Mesendoderm (in vitro differentiated cells): ENCODE data around the gene UIMC1.

Source experiments
- DNase-seq: peaks from one replicate; pipeline ENCODE4 v3.0.0; 2013
- H2AK5ac ChIP-seq: 2 replicates; pipeline ENCODE4 v1.6.1; 2013; ENCODE audit warnings: low read length, inconsistent platforms
- H2BK120ac ChIP-seq: 2 replicates; pipeline ENCODE4 v1.6.1; 2013; ENCODE audit warnings: low read depth, mild to moderate bottlenecking, low read length, moderate library complexity, mixed read lengths
- H2BK15ac ChIP-seq: replicated peaks from 2 replicates; pipeline ENCODE4 v1.6.1; 2013; ENCODE audit warnings: low read depth, mild to moderate bottlenecking, moderate library complexity
- H2BK5ac ChIP-seq: 2 replicates; pipeline ENCODE4 v1.6.1; 2013; ENCODE audit warnings: low read length, inconsistent platforms
- H3K18ac ChIP-seq: 2 replicates; pipeline ENCODE4 v1.6.1; 2013; ENCODE audit warnings: mild to moderate bottlenecking, low read length, mixed read lengths
- H3K23ac ChIP-seq: one replicate; pipeline ENCODE4 v1.6.1; 2013; ENCODE audit warnings: low read length
- H3K27ac ChIP-seq: 2 replicates; pipeline ENCODE4 v1.5.1; 2013; ENCODE audit warnings: low read depth, mild to moderate bottlenecking, inconsistent platforms, low read length, moderate library complexity
- H3K27me3 ChIP-seq: 2 replicates; pipeline ENCODE4 v1.6.1; 2013; ENCODE audit warnings: low read length, control low read depth, mild to moderate bottlenecking, inconsistent platforms; ENCODE audit not compliant: insufficient read depth, poor library complexity
- H3K36me3 ChIP-seq: 2 replicates; pipeline ENCODE4 v1.6.1; 2013; ENCODE audit warnings: low read length, inconsistent platforms; ENCODE audit not compliant: control insufficient read depth, insufficient read depth
- H3K4ac ChIP-seq: one replicate; pipeline ENCODE4 v1.6.1; 2013; ENCODE audit warnings: low read depth, mild to moderate bottlenecking, low read length, moderate library complexity
- H3K4me1 ChIP-seq: 2 replicates; pipeline ENCODE4 v1.6.1; 2013; ENCODE audit warnings: low read depth, low read length, inconsistent platforms; ENCODE audit not compliant: control insufficient read depth
- H3K4me2 ChIP-seq: 2 replicates; pipeline ENCODE4 v1.6.1; 2013; ENCODE audit warnings: low read length
- H3K4me3 ChIP-seq: 2 replicates; pipeline ENCODE4 v1.5.1; 2013; ENCODE audit warnings: mild to moderate bottlenecking, low read length
- H3K56ac ChIP-seq: one replicate; pipeline ENCODE4 v1.6.1; 2013; ENCODE audit warnings: low read length
- H3K79me1 ChIP-seq: 2 replicates; pipeline ENCODE4 v1.6.1; 2013; ENCODE audit warnings: low read length, inconsistent platforms
- H3K79me2 ChIP-seq: 2 replicates; pipeline ENCODE4 v1.6.1; 2013; ENCODE audit warnings: mild to moderate bottlenecking, low read length; ENCODE audit not compliant: control insufficient read depth, insufficient read depth
- H3K9ac ChIP-seq: 2 replicates; pipeline ENCODE4 v1.6.1; 2013; ENCODE audit warnings: low read length, inconsistent platforms
- H4K5ac ChIP-seq: one replicate; pipeline ENCODE4 v1.6.1; 2013; ENCODE audit warnings: low read length
- H4K8ac ChIP-seq: one replicate; pipeline ENCODE4 v1.6.1; 2013; ENCODE audit warnings: low read depth, mild to moderate bottlenecking, control low read depth, low read length, moderate library complexity
- WGBS: extraction: QIAGEN DNeasy Blood & Tissue Kit; methylation state at CpG from one replicate; pipeline ENCODE4 v1.1.7; 2013; ENCODE audit warnings: low lambda C conversion rate, missing lambda C conversion rate; ENCODE audit not compliant: insufficient coverage; ENCODE audit errors: extremely low coverage; 5-methylcytosine and 5-hydroxymethylcytosine counted together

Gene UIMC1

DNA sequence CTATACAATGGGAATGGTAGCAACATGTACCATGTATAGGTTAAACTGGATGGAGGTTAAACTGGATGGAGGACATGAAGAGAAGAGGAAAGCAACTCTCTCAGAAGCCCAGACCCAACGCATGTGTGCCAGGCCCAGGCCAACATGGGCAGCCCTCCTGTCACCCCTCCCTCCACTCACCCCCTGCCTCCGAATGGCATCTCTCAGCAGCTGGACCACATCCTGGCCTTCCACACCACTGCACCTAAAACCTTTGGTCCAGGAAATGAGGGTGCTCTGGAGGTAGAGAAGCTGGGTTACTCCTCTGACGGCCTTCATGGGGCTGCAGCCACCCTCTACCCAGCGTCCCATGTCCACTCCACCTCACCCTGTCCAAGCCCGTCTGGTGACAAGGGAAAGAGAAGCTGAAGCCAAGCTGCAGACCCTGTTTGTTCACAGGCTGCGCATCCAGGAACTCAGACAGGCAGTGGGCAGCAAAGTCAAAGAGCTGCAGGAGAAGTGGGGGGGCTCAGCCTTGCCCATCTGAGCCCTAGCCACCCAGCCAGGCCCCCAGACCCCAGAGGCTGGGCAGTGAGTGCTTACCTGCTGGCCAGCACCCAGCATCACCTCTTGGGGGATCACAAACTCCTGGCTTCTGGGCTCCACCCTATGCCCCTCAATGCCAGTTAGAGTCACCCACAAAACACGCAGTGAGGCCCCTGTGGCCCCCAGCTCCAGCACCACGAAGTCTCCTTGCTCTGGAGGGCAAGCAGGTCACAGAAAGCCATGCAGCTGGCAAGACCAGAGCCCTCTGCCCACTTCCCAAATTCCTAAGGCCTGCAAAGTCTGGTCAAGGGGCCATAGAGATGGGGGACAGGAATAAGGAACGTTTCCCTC is 115.9 kb downstream of the UIMC1 start:
- H3K27me3 ChIP-seq, result no peaks in the 10 kb centered on the region
- no peaks in the 10 kb centered on the region for H3K4me1 ChIP-seq
- H2BK120ac ChIP-seq, result no peak overlapping the region
- H4K5ac ChIP-seq, result no peak overlapping the region
- H3K23ac ChIP-seq, result no peak overlapping the region
- H2BK15ac ChIP-seq, result no peak overlapping the region
- H3K4me2 ChIP-seq, result no peak overlapping the region
- H3K4me3 ChIP-seq, result no peak overlapping the region
- DNase-seq, result no peak
- no peaks in the 10 kb centered on the region for H3K36me3 ChIP-seq
- H3K18ac ChIP-seq, result no peak overlapping the region
- no peak overlapping the region for H4K8ac ChIP-seq
- no peak overlapping the region for H2BK5ac ChIP-seq
- no CpG with 5 or more reads among the region's 9 CpGs for WGBS
- no peak overlapping the region for H3K27ac ChIP-seq
- H3K56ac ChIP-seq, result no peak overlapping the region
- H2AK5ac ChIP-seq, result no peak overlapping the region
- no peaks in the 10 kb centered on the region for H3K79me1 ChIP-seq
- H3K4ac ChIP-seq, result no peak overlapping the region
- no peaks in the 10 kb centered on the region for H3K79me2 ChIP-seq
- H3K9ac ChIP-seq, result no peak overlapping the region

DNA sequence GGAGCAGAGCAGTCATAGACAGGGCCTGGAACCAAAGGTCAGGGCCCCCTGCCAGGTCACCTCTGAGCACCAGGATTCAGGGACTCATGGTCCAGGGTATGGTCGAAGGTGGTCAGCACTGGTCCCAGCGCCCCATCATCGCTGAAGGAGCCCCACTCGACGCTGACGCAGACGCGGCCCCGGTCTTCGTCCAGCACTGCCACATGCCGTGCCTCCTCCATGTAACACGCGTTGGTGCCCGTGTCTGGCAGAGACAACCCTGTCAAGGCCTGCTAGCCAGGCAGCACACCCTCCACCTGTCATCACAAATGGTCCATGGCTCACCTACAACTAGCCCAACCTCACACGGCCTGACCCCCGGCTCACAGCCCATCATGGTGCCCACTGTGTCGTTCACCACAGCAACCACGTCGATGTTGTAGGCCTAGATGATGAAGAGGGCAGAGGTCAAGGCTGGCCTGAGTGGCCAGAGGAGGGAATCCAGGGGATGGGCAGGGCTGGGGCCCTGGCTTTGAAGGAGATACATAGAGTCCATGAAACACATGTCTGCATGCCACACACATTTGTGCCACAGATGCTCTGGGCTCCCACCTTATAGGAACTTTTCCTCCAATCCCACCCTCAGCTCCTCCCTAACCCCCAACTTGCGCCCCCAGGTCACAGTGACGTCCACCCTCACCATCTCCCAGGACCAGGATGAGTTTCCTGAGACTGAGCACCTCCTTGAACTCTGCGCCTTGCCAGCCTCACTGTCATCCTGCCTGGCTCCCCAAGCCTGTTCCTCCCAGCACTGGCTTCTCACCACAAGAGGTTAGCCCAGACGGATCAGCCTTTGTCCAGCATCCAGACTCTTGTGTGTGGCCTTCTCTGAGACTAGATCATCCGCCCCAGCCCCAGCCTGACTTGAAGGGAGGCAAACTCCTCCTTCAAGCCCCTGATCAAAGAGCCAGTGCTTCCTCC is 117.0 kb downstream of the UIMC1 start:
- no peak overlapping the region for H3K27ac ChIP-seq
- H3K79me2 ChIP-seq, result no peaks in the 10 kb centered on the region
- DNase-seq, result no peak
- no peaks in the 10 kb centered on the region for H3K4me1 ChIP-seq
- H2BK120ac ChIP-seq, result no peak overlapping the region
- no peak overlapping the region for H4K8ac ChIP-seq
- no peaks in the 10 kb centered on the region for H3K36me3 ChIP-seq
- no peak overlapping the region for H3K4me2 ChIP-seq
- H2BK5ac ChIP-seq, result no peak overlapping the region
- no peak overlapping the region for H2BK15ac ChIP-seq
- H4K5ac ChIP-seq, result no peak overlapping the region
- H3K4me3 ChIP-seq, result no peak overlapping the region
- no CpG with 5 or more reads among the region's 24 CpGs for WGBS
- no peak overlapping the region for H3K18ac ChIP-seq
- no peak overlapping the region for H3K56ac ChIP-seq
- no peak overlapping the region for H3K23ac ChIP-seq
- no peak overlapping the region for H3K4ac ChIP-seq
- no peaks in the 10 kb centered on the region for H3K79me1 ChIP-seq
- H2AK5ac ChIP-seq, result no peak overlapping the region
- no peaks in the 10 kb centered on the region for H3K27me3 ChIP-seq
- H3K9ac ChIP-seq, result no peak overlapping the region

- no CpG with 5 or more reads among the region's 1 CpG for WGBS
- Histone ChIP-seq H3K36me3 (no peaks in the 10 kb centered on the region), H3K18ac (no peak overlapping the region), H3K23ac (no peak overlapping the region), H2BK120ac (no peak overlapping the region), H3K27me3 (no peaks in the 10 kb centered on the region), H3K9ac (no peak overlapping the region), H3K4me1 (no peaks in the 10 kb centered on the region), H4K8ac (no peak overlapping the region), H3K27ac (no peak overlapping the region), H3K4ac (no peak overlapping the region), H2AK5ac (no peak overlapping the region), H2BK5ac (no peak overlapping the region), H3K79me1 (no peaks in the 10 kb centered on the region), H4K5ac (no peak overlapping the region), H2BK15ac (no peak overlapping the region), H3K4me3 (no peak overlapping the region), H3K79me2 (no peaks in the 10 kb centered on the region), H3K56ac (no peak overlapping the region), H3K4me2 (no peak overlapping the region)
- no peak for DNase-seq
These were observed 117.8 kb downstream of the UIMC1 start for GRCh38 chr5:176888865-176889165.

- Histone ChIP-seq H2BK5ac (no peak overlapping the region), H3K56ac (no peak overlapping the region), H3K4ac (no peak overlapping the region), H4K5ac (no peak overlapping the region), H3K18ac (no peak overlapping the region), H3K27ac (no peak overlapping the region), H2BK15ac (no peak overlapping the region), H3K4me2 (no peak overlapping the region), H3K4me3 (no peak overlapping the region), H3K27me3 (no peaks in the 10 kb centered on the region), H2AK5ac (no peak overlapping the region), H2BK120ac (no peak overlapping the region), H3K23ac (no peak overlapping the region), H3K9ac (no peak overlapping the region), H3K4me1 (no peaks in the 10 kb centered on the region), H3K79me1 (no peaks in the 10 kb centered on the region), H4K8ac (no peak overlapping the region), H3K79me2 (no peaks in the 10 kb centered on the region), H3K36me3 (no peaks in the 10 kb centered on the region)
- WGBS, result no CpG with 5 or more reads among the region's 27 CpGs
- no peak for DNase-seq
These were observed 118.3 kb downstream of the UIMC1 start for GRCh38 chr5:176888016-176888864.

- no peak overlapping the region for H4K5ac ChIP-seq
- no peak overlapping the region for H3K4ac ChIP-seq
- H2AK5ac ChIP-seq, result no peak overlapping the region
- H3K4me1 ChIP-seq, result no peaks in the 10 kb centered on the region
- H2BK5ac ChIP-seq, result no peak overlapping the region
- no peak overlapping the region for H2BK15ac ChIP-seq
- H3K27ac ChIP-seq, result no peak overlapping the region
- no peak overlapping the region for H4K8ac ChIP-seq
- H3K4me3 ChIP-seq, result no peak overlapping the region
- no peak overlapping the region for H3K4me2 ChIP-seq
- H3K36me3 ChIP-seq, result no peaks in the 10 kb centered on the region
- H2BK120ac ChIP-seq, result no peak overlapping the region
- no peak overlapping the region for H3K23ac ChIP-seq
- no peak overlapping the region for H3K9ac ChIP-seq
- DNase-seq, result no peak
- no peaks in the 10 kb centered on the region for H3K79me1 ChIP-seq
- H3K18ac ChIP-seq, result no peak overlapping the region
- no CpG with 5 or more reads among the region's 28 CpGs for WGBS
- no peak overlapping the region for H3K56ac ChIP-seq
- H3K79me2 ChIP-seq, result no peaks in the 10 kb centered on the region
- no peaks in the 10 kb centered on the region for H3K27me3 ChIP-seq
These were observed 119.2 kb downstream of the UIMC1 start for GRCh38 chr5:176887252-176887849.
